CD14-positive monocyte (primary cell): Measurements from ENCODE around the gene FAM89A. TPM values are rescaled to one million over a fixed set of nuclear protein-coding genes. Genes with fewer than 3 reads are reported as not detected.
"Not testable (repeated sequence)": the region's sequence is repeated elsewhere in the genome, so short reads cannot be mapped to it uniquely, and the experiment has no call there.

Experiments
- DNase-seq, 3 donors: peaks; one replicate each; pipeline ENCODE4 v3.0.0-alpha.2; 2011 to 2022
- H2AFZ ChIP-seq: 2 replicates; pipeline ENCODE4 v1.6.0; 2012; ENCODE audit warnings: mild to moderate bottlenecking, low read depth, low read length, inconsistent platforms; ENCODE audit not compliant: insufficient read depth, poor library complexity, severe bottlenecking
- H3K27ac ChIP-seq, 2 donors: 1 replicate in 1 of 2; 2 replicates in 1 of 2; pipeline ENCODE4 v1.5.1; 2012 to 2013; ENCODE audit warnings: low read length in 2 of 2, control low read depth in 1 of 2, inconsistent platforms in 1 of 2, low read depth in 1 of 2, mild to moderate bottlenecking in 1 of 2
- H3K27me3 ChIP-seq, 2 donors: one replicate each; pipeline versions ENCODE4 v1.6.0 to v1.6.1; 2011 to 2013; ENCODE audit warnings: low read length in 2 of 2; ENCODE audit not compliant: control insufficient read depth in 2 of 2, insufficient read depth in 2 of 2
- H3K36me3 ChIP-seq, 2 donors: replicated peaks in 1 of 2; 1 replicate in 1 of 2; 2 replicates in 1 of 2; pipeline versions ENCODE4 v1.5.1 to v1.6.1; 2012 to 2013; ENCODE audit warnings: low read length in 2 of 2, control low read depth in 1 of 2, inconsistent platforms in 1 of 2, mild to moderate bottlenecking in 1 of 2; ENCODE audit not compliant: insufficient read depth in 2 of 2, control insufficient read depth in 1 of 2
- H3K4me1 ChIP-seq, 2 donors: 1 replicate in 1 of 2; 2 replicates in 1 of 2; pipeline versions ENCODE4 v1.5.1 to v1.6.1; 2012 to 2013; ENCODE audit warnings: low read length in 2 of 2, control low read depth in 1 of 2, inconsistent platforms in 1 of 2, mild to moderate bottlenecking in 1 of 2, moderate library complexity in 1 of 2; ENCODE audit not compliant: insufficient read depth in 2 of 2, control insufficient read depth in 1 of 2
- H3K4me2 ChIP-seq: replicated peaks from 2 replicates; pipeline ENCODE3; 2012; ENCODE audit warnings: low read length, moderate library complexity, mild to moderate bottlenecking; ENCODE audit not compliant: poor library complexity, severe bottlenecking; ENCODE audit errors: extremely low read depth
- H3K4me3 ChIP-seq, 3 experiments: fragments of 200-600 bp in 1 of 3; sonication (generic) in 1 of 3; replicated peaks in 1 of 3; 1 replicate in 2 of 3; 2 replicates in 1 of 3; pipeline ENCODE4 v1.5.1; 2011 to 2013; ENCODE audit warnings: low read length in 3 of 3, mild to moderate bottlenecking in 3 of 3, control low read depth in 2 of 3, low read depth in 2 of 3, inconsistent platforms in 1 of 3, moderate library complexity in 1 of 3
- H3K79me2 ChIP-seq: 2 replicates; pipeline ENCODE4 v1.6.0; 2012; ENCODE audit warnings: mild to moderate bottlenecking, control low read depth, inconsistent platforms, low read length, moderate library complexity; ENCODE audit not compliant: insufficient read depth
- H3K9ac ChIP-seq: 2 replicates; pipeline ENCODE4 v1.6.0; 2017; ENCODE audit warnings: low read length, mild to moderate bottlenecking; ENCODE audit not compliant: insufficient read depth, poor library complexity, severe bottlenecking
- H3K9me3 ChIP-seq, 2 donors: replicated peaks in 1 of 2; 1 replicate in 1 of 2; 2 replicates in 1 of 2; pipeline versions ENCODE4 v1.5.1 to v1.6.1; 2012 to 2013; ENCODE audit warnings: low read length in 2 of 2, control low read depth in 1 of 2; ENCODE audit not compliant: control insufficient read depth in 1 of 2, insufficient read depth in 1 of 2
- H4K20me1 ChIP-seq: 2 replicates; pipeline ENCODE4 v1.6.0; 2012; ENCODE audit warnings: mild to moderate bottlenecking, low read length, control low read depth, moderate library complexity; ENCODE audit not compliant: insufficient read depth
- H3K27ac Mint-ChIP-seq, 7 donors: one replicate each; pipeline ENCODE4 v1.8.0; 2020; ENCODE audit warnings: mild to moderate bottlenecking in 7 of 7, mixed read lengths in 7 of 7, moderate library complexity in 6 of 7, inconsistent platforms in 2 of 7
- H3K27me3 Mint-ChIP-seq, 3 donors: one replicate each; pipeline ENCODE4 v1.8.0; 2021 to 2022; ENCODE audit warnings: low read depth in 3 of 3, mild to moderate bottlenecking in 3 of 3, mixed read lengths in 3 of 3, moderate library complexity in 3 of 3, inconsistent platforms in 1 of 3
- H3K36me3 Mint-ChIP-seq, 2 donors: one replicate each; pipeline ENCODE4 v1.8.0; 2020; ENCODE audit warnings: mixed read lengths in 2 of 2, inconsistent platforms in 1 of 2, mild to moderate bottlenecking in 1 of 2
- H3K4me1 Mint-ChIP-seq: one replicate; pipeline ENCODE4 v1.8.0; 2020; ENCODE audit warnings: mild to moderate bottlenecking, mixed read lengths
- H3K4me3 Mint-ChIP-seq, 2 donors: one replicate each; pipeline ENCODE4 v1.8.0; 2020; ENCODE audit warnings: mild to moderate bottlenecking in 2 of 2, mixed read lengths in 2 of 2, moderate library complexity in 1 of 2
- H3K9me3 Mint-ChIP-seq, 7 donors: one replicate each; pipeline ENCODE4 v1.8.0; 2020 to 2022; ENCODE audit warnings: mixed read lengths in 7 of 7, mild to moderate bottlenecking in 6 of 7, moderate library complexity in 6 of 7, inconsistent platforms in 2 of 7
- WGBS: methylation state at CpG from one replicate; pipeline ENCODE4 v1.1.5; 2013; ENCODE audit warnings: missing lambda C conversion rate; ENCODE audit not compliant: insufficient coverage; 5-methylcytosine and 5-hydroxymethylcytosine counted together
- intact Hi-C, 2 donors: fragments of 100-400 bp; cut with micrococcal nuclease; formaldehyde crosslinking; loops; one replicate each; pipeline versions ENCODE4 v1.15.0 to v1.15.1; 2023
- polyA plus RNA-seq, 3 donors: library from polyadenylated mRNA; depleted of rRNA in 1 of 3; unstranded in 2 of 3; stranded (reverse) in 1 of 3; fragments of 300-500 nt in 2 of 3; fragments of >200 nt in 1 of 3; fragmentation: Illumina TruSeq in 2 of 3; gene quantifications; 1 replicate in 2 of 3; 2 replicates in 1 of 3; pipeline ENCODE4 v1.2.3, GENCODE V29; 2012 to 2021
- TF ChIP-seq, protein P1 (sequence below): fragments of 200-600 bp; IDR thresholded peaks from one replicate; pipeline ENCODE4 v1.8.0; 2022; ENCODE audit warnings: antibody characterized with exemption, mild to moderate bottlenecking

Gene FAM89A
- polyA plus RNA-seq, 3 donors: 2.0 to 11.7 (median 4.4) TPM

DNA sequence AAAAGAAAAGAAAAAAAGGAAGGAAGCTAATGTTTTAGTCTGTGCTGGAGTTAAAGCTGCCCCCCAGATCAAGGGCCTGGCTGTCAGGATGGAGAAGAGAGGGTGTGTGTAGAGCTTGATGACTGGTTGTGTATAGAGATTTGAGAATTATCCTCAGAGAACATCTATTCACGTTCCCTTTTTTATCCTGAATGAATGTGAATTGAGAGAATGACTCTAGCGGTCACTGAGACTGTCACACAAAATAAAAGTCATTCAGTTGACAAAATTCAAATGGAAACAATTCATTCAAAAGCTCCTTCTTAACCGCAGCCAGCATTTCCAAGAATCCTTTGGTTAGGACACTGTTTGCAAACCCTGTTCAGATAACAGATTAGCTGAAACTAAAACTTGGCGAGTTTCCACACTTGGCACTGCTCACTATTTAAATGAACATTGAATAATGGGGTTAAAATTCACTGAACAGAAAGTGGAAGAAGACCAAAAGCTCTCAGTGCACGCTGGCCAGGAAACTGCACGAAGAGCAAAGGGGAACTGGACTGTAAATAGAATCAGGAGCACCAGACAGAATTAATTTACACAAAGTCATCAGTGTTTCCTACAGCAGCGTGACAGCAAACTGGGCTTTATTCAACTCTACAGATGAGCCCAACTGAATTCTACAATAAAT is 13.6 kb upstream of the FAM89A start:
- Mint-ChIP-seq H3K36me3 (no peaks in the 10 kb centered on the region), H3K4me1 (peaks cover 25% of the 10 kb centered on the region), H3K4me3 (peak overlapping the region; percentile 73 to 86), H3K9me3 (peaks cover 0 to 3% (median 2%) of the 10 kb centered on the region in 7 donors), H3K27me3 (peaks cover under 1 to 5% (median 1%) of the 10 kb centered on the region in 3 donors), H3K27ac (peak overlapping the region; percentile 77 to 91 (median 83))
- H4K20me1 ChIP-seq: no peaks in the 10 kb centered on the region
- WGBS: 0% methylated on average over 4 of the region's 7 CpGs
- TF ChIP-seq, protein P1, sequence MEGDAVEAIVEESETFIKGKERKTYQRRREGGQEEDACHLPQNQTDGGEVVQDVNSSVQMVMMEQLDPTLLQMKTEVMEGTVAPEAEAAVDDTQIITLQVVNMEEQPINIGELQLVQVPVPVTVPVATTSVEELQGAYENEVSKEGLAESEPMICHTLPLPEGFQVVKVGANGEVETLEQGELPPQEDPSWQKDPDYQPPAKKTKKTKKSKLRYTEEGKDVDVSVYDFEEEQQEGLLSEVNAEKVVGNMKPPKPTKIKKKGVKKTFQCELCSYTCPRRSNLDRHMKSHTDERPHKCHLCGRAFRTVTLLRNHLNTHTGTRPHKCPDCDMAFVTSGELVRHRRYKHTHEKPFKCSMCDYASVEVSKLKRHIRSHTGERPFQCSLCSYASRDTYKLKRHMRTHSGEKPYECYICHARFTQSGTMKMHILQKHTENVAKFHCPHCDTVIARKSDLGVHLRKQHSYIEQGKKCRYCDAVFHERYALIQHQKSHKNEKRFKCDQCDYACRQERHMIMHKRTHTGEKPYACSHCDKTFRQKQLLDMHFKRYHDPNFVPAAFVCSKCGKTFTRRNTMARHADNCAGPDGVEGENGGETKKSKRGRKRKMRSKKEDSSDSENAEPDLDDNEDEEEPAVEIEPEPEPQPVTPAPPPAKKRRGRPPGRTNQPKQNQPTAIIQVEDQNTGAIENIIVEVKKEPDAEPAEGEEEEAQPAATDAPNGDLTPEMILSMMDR: no peak
- H3K4me1 ChIP-seq: peaks cover 22 to 32% of the 10 kb centered on the region in 2 donors
- H3K4me3 ChIP-seq: peak overlapping the region; percentile 18 to 77 (median 76)
- H3K27ac ChIP-seq: peak overlapping the region; percentile 4 to 83
- peak overlapping the region; percentile 56 for H3K9ac ChIP-seq
- H2AFZ ChIP-seq: peak overlapping the region; percentile 64
- DNase-seq: peak; percentile 34 to 69 (median 47)
- H3K9me3 ChIP-seq: no peaks in the 10 kb centered on the region
- H3K79me2 ChIP-seq: no peaks in the 10 kb centered on the region
- peak overlapping the region; percentile 84 for H3K4me2 ChIP-seq
- intact Hi-C loops: no loop called here
- no peaks in the 10 kb centered on the region for H3K27me3 ChIP-seq
- H3K36me3 ChIP-seq: no peaks in the 10 kb centered on the region

DNA sequence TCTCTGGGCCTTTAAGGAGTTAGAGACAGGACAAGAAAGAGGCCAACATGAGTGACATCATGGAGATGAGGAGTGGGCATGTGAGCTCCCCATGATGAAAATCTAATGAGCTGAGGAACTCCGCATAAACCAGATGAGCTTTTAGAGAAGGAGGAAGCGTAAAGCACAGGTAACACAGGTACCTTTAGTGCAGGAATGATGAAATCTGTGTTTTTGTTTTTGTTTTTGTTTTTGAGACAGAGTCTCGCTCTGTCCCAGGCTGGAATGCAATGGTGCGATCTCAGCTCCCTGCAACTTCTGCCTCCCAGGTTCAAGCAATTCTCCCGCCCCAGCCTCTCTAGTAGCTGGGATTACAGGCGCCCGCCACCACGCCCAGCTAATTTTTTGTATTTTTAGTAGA is 12.7 kb upstream of the FAM89A start:
- H3K9me3 Mint-ChIP-seq: peaks cover 0 to 3% (median 2%) of the 10 kb centered on the region in 7 donors
- intact Hi-C loops: no loop called here
- no peaks in the 10 kb centered on the region for H3K36me3 Mint-ChIP-seq
- Histone ChIP-seq H3K4me3 (peak overlapping the region in 1 of 3 experiments; percentile 76), H3K79me2 (no peaks in the 10 kb centered on the region), H3K27me3 (no peaks in the 10 kb centered on the region), H2AFZ (peak overlapping the region; percentile 64), H3K27ac (peak overlapping the region; percentile 4 to 83), H3K4me1 (peaks cover 22 to 32% of the 10 kb centered on the region in 2 donors), H4K20me1 (no peaks in the 10 kb centered on the region), H3K9ac (peak overlapping the region; percentile 56), H3K4me2 (peak overlapping the region; percentile 84), H3K36me3 (no peaks in the 10 kb centered on the region), H3K9me3 (no peaks in the 10 kb centered on the region)
- 94% methylated on average over 3 of the region's 8 CpGs for WGBS
- peaks cover 4 to 7% (median 5%) of the 10 kb centered on the region in 3 donors for H3K27me3 Mint-ChIP-seq
- no peak for DNase-seq
- peaks cover 25% of the 10 kb centered on the region for H3K4me1 Mint-ChIP-seq
- peak overlapping the region in 5 of 7 donors; percentile 79 to 91 (median 82) for H3K27ac Mint-ChIP-seq
- TF ChIP-seq, protein P1: no peak
- H3K4me3 Mint-ChIP-seq: no peak overlapping the region

DNA sequence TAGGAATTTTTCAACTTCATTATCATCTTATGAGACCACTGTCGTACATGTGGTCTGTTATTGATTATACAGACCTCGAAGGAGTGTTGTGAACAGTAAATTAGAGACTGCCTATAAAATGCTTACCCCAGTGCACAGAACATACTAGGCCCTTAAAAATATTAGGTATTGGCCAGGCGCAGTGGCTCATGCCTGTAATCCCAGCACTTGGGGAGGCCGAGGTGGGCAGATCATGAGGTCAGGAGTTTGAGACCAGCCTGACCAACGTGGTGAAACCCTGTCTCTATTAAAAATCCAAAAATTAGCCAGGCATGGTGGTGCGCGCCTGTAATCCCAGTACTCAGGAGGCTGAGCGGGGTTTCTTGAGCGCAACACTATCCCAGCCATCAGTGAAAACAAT is 10.9 kb upstream of the FAM89A start:
- DNase-seq, H3K36me3 Mint-ChIP-seq, H3K79me2 ChIP-seq, H3K4me2 ChIP-seq, H3K27ac Mint-ChIP-seq, H3K27ac ChIP-seq, H3K9ac ChIP-seq, H3K9me3 ChIP-seq, H3K4me3 ChIP-seq, H3K36me3 ChIP-seq, intact Hi-C loops, H3K27me3 ChIP-seq, H4K20me1 ChIP-seq, H3K4me3 Mint-ChIP-seq, H2AFZ ChIP-seq: not testable (repeated sequence)
- H3K9me3 Mint-ChIP-seq: peaks cover 0 to 12% (median 4%) of the 10 kb centered on the region in 7 donors
- WGBS: 94% methylated on average over 4 of the region's 9 CpGs
- peaks cover 25% of the 10 kb centered on the region for H3K4me1 Mint-ChIP-seq
- H3K4me1 ChIP-seq: peaks cover 22 to 32% of the 10 kb centered on the region in 2 donors
- H3K27me3 Mint-ChIP-seq: peaks cover 7 to 16% (median 10%) of the 10 kb centered on the region in 3 donors
